HepG2 (cell line): Measurements from ENCODE around the gene ETS2. TPM values are rescaled to one million over a fixed set of nuclear protein-coding genes. Genes with fewer than 3 reads are reported as not detected.
A peak's percentile ranks its signal among the peaks of the same experiment; 100 is the strongest.

Experiments
- ATF7 ChIP-seq, 2 experiments: fragments of 450-650 bp in 1 of 2; sonication (generic) in 1 of 2; formaldehyde crosslinking in 1 of 2; IDR thresholded peaks; 2 replicates each; pipeline versions ENCODE4 v1.4.0 to v1.6.1; 2016 to 2020; ENCODE audit warnings: antibody characterized with exemption in 1 of 2, mild to moderate bottlenecking in 1 of 2, missing genetic modification reagents in 1 of 2
- FOXK1 ChIP-seq: sonication (generic); formaldehyde crosslinking; IDR thresholded peaks from 2 replicates; pipeline ENCODE4 v1.4.0; 2020; ENCODE audit warnings: low read depth, missing genetic modification reagents, borderline replicate concordance
- ZFP36 ChIP-seq: fragments of 150-350 bp; IDR thresholded peaks from 2 replicates; pipeline ENCODE4 v1.6.1; 2018; ENCODE audit warnings: borderline replicate concordance, low read length, low read depth; ENCODE audit not compliant: partially characterized antibody
- polyA plus RNA-seq, 8 experiments: library from polyadenylated mRNA; depleted of rRNA in 3 of 8; stranded (reverse) in 7 of 8; unstranded in 1 of 8; fragments of >200 nt; fragmentation: Illumina TruSeq in 4 of 8; extraction: Trizol in 4 of 8; gene quantifications; 2 replicates each; pipeline versions ENCODE4 v1.2.1 to v1.2.3, GENCODE V29; 2011 to 2016; ENCODE audit warnings: low read depth in 4 of 8, missing spikeins in 1 of 8, mixed read lengths in 1 of 8; ENCODE audit not compliant: insufficient read depth in 1 of 8
- total RNA-seq, 5 experiments: library from RNA; depleted of rRNA; stranded (reverse); fragments of >200 nt; fragmentation: Illumina TruSeq; extraction: Trizol; gene quantifications; 2 replicates each; pipeline ENCODE4 v1.2.3, GENCODE V29; 2016; ENCODE audit warnings: low read depth in 1 of 5
- TF ChIP-seq, protein P1 (sequence below): sonication (generic); formaldehyde crosslinking; IDR thresholded peaks from 2 replicates; pipeline ENCODE4 v1.4.0; 2020; ENCODE audit warnings: missing genetic modification reagents
- TF ChIP-seq, protein P2 (sequence below): IDR thresholded peaks from 2 replicates; pipeline ENCODE4 v1.6.1; 2012; ENCODE audit warnings: low read depth, low read length, improper control_type of control experiment
- TF ChIP-seq, protein P3 (sequence below): IDR thresholded peaks from 2 replicates; pipeline ENCODE4 v1.6.1; 2016; ENCODE audit warnings: mild to moderate bottlenecking

Gene ETS2
- total and polyA plus RNA-seq, 2 of the 13 experiments (the other 11 are each of a cell fraction or from before 2014, with no cell fraction given): 24.6 to 64.4 TPM

DNA sequence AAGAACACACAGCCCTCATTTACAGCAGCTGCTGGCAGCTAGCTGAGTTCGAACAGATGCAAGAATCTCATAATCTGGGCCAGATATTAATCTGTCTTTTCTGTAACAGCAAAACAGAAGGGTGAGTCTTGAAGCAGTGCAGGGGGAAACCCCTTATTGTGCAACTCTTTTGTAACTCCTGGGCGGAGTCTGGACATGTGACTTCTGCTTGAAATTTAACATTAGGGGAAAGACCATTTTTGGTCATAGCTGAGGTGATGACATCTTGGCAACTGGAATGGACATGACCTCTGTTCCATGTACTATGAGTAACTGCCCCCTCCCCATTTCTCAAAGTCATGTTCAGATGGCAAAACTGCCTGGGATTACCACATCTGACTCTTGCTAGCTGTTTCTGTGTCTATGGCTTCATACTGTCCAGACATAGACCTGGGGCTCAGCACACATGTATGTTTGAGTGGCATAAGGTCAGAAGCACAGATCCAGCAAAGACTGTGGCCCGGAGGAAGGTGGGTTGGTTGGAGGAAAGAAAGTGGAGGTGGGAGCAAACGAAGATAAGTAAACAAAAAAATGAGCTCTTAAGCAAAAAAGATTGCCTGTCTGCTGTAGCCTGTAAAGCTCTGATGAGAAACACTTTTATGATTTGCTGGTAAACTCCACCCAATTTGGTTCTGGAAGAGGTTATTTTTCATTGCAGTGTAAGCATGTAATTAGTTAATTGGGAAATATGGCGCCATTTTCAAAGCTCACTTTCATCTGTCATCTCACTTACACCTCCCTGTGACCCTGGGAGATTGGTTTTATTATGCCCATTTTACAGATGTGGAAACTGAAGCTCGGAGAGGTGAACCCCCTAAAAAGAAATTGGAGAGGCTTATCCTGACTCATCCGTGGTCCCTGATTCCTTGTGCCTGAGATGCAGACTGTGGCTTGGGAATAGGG, 26.1 kb downstream of the ETS2 start (continued):
- TF ChIP-seq, protein P1, sequence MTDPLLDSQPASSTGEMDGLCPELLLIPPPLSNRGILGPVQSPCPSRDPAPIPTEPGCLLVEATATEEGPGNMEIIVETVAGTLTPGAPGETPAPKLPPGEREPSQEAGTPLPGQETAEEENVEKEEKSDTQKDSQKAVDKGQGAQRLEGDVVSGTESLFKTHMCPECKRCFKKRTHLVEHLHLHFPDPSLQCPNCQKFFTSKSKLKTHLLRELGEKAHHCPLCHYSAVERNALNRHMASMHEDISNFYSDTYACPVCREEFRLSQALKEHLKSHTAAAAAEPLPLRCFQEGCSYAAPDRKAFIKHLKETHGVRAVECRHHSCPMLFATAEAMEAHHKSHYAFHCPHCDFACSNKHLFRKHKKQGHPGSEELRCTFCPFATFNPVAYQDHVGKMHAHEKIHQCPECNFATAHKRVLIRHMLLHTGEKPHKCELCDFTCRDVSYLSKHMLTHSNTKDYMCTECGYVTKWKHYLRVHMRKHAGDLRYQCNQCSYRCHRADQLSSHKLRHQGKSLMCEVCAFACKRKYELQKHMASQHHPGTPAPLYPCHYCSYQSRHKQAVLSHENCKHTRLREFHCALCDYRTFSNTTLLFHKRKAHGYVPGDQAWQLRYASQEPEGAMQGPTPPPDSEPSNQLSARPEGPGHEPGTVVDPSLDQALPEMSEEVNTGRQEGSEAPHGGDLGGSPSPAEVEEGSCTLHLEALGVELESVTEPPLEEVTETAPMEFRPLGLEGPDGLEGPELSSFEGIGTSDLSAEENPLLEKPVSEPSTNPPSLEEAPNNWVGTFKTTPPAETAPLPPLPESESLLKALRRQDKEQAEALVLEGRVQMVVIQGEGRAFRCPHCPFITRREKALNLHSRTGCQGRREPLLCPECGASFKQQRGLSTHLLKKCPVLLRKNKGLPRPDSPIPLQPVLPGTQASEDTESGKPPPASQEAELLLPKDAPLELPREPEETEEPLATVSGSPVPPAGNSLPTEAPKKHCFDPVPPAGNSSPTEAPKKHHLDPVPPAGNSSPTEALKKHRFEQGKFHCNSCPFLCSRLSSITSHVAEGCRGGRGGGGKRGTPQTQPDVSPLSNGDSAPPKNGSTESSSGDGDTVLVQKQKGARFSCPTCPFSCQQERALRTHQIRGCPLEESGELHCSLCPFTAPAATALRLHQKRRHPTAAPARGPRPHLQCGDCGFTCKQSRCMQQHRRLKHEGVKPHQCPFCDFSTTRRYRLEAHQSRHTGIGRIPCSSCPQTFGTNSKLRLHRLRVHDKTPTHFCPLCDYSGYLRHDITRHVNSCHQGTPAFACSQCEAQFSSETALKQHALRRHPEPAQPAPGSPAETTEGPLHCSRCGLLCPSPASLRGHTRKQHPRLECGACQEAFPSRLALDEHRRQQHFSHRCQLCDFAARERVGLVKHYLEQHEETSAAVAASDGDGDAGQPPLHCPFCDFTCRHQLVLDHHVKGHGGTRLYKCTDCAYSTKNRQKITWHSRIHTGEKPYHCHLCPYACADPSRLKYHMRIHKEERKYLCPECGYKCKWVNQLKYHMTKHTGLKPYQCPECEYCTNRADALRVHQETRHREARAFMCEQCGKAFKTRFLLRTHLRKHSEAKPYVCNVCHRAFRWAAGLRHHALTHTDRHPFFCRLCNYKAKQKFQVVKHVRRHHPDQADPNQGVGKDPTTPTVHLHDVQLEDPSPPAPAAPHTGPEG (CRISPR knock-in tag): no peak
- TF ChIP-seq, protein P2, sequence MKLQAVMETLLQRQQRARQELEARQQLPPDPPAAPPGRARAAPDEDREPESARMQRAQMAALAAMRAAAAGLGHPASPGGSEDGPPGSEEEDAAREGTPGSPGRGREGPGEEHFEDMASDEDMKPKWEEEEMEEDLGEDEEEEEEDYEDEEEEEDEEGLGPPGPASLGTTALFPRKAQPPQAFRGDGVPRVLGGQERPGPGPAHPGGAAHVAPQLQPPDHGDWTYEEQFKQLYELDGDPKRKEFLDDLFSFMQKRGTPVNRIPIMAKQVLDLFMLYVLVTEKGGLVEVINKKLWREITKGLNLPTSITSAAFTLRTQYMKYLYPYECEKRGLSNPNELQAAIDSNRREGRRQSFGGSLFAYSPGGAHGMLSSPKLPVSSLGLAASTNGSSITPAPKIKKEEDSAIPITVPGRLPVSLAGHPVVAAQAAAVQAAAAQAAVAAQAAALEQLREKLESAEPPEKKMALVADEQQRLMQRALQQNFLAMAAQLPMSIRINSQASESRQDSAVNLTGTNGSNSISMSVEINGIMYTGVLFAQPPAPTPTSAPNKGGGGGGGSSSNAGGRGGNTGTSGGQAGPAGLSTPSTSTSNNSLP: peak; percentile 68; the same call in 1 of the 2 replicates
- TF ChIP-seq FOXK1 (CRISPR knock-in tag) (peak; percentile 88), ZFP36 (peak; percentile 35), ATF7 (IDR thresholded peaks at IDR 0.05) (peak; percentile 57), ATF7 (CRISPR knock-in tag; IDR thresholded peaks at IDR 0.05) (peak; percentile 72; the same call in 1 of the 2 replicates)
- TF ChIP-seq, protein P3, sequence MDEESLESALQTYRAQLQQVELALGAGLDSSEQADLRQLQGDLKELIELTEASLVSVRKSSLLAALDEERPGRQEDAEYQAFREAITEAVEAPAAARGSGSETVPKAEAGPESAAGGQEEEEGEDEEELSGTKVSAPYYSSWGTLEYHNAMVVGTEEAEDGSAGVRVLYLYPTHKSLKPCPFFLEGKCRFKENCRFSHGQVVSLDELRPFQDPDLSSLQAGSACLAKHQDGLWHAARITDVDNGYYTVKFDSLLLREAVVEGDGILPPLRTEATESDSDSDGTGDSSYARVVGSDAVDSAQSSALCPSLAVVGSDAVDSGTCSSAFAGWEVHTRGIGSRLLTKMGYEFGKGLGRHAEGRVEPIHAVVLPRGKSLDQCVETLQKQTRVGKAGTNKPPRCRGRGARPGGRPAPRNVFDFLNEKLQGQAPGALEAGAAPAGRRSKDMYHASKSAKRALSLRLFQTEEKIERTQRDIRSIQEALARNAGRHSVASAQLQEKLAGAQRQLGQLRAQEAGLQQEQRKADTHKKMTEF (CRISPR knock-in tag): peak; percentile 76
